GM12878 (cell line): Measurements from ENCODE around the gene CCDC87. TPM values are rescaled to one million over a fixed set of nuclear protein-coding genes. Genes with fewer than 3 reads are reported as not detected.

Experiments used
- ATAC-seq: fragments of 200-7000 bp; cut with Tn5 transposase; 3 replicates; pipeline ENCODE4 v1.9.1; 2020; ENCODE audit warnings: mild to moderate bottlenecking, moderate library complexity
- BruUV-seq: library from RNA; stranded (reverse); fragments of 400-500 nt; replicated peaks from 2 replicates; lab custom pipeline; 2021; lab: Mats Ljungman, UMichigan
- CTCF ChIA-PET: fragments of 300-600 bp; sonication (Branson Sonifier 250); formaldehyde crosslinking; extraction: SDS; loops from one replicate; lab custom pipeline; 2021; ENCODE audit warnings: inconsistent platforms; lab: Yijun Ruan, JAX
- POLR2A ChIA-PET: fragments of 350-600 bp; formaldehyde crosslinking; extraction: SDS; loops from one replicate; lab custom pipeline; 2021; ENCODE audit warnings: inconsistent platforms; lab: Charles Lee
- RAD21 ChIA-PET: fragments of 300-600 bp; sonication (Branson Sonifier 250); formaldehyde crosslinking; loops from one replicate; lab custom pipeline; 2023; ENCODE audit warnings: antibody characterized with exemption; ENCODE audit not compliant: unreplicated experiment; lab: Charles Lee
- SMC1A ChIA-PET: fragments of 300-600 bp; sonication (Branson Sonifier 250); formaldehyde crosslinking; loops from one replicate; lab custom pipeline; 2023; ENCODE audit not compliant: unreplicated experiment, uncharacterized antibody; lab: Charles Lee
- DNase-seq: peaks from one replicate; pipeline ENCODE4 v3.0.0-alpha.2; 2011; ENCODE audit warnings: low read depth, low spot score
- FAIRE-seq: peaks from 3 replicates; lab custom pipeline; 2011; peaks lifted over from hg19 to GRCh38; lab: Jason Lieb, UNC
- H2AFZ ChIP-seq: 2 replicates; pipeline ENCODE4 v1.6.0; 2011; ENCODE audit warnings: low read depth, low read length, control low read depth; ENCODE audit not compliant: control insufficient read depth
- H3K27ac ChIP-seq: 2 replicates; pipeline ENCODE4 v1.5.1; 2011; ENCODE audit warnings: control low read depth; ENCODE audit not compliant: control insufficient read depth, insufficient read depth
- H3K27me3 ChIP-seq, 2 experiments: replicated peaks in 1 of 2; 2 replicates each; pipeline versions ENCODE4 v1.6.0 to v1.6.1; 2011; ENCODE audit warnings: low read length in 1 of 2; ENCODE audit not compliant: control insufficient read depth in 2 of 2, insufficient read depth in 2 of 2
- H3K36me3 ChIP-seq, 2 experiments: 2 replicates each; pipeline ENCODE4 v1.5.1; 2011; ENCODE audit warnings: low read length in 1 of 2; ENCODE audit not compliant: control insufficient read depth in 2 of 2, insufficient read depth in 2 of 2
- H3K4me1 ChIP-seq: 2 replicates; pipeline ENCODE4 v1.6.1; 2011; ENCODE audit warnings: mild to moderate bottlenecking, low read length, moderate library complexity, mixed read lengths; ENCODE audit not compliant: control insufficient read depth, insufficient read depth
- H3K4me2 ChIP-seq: 2 replicates; pipeline ENCODE4 v1.6.0; 2011; ENCODE audit warnings: control low read depth; ENCODE audit not compliant: control insufficient read depth, insufficient read depth
- H3K4me3 ChIP-seq: fragments of 200-600 bp; sonication (generic); 2 replicates; pipeline ENCODE4 v1.5.1; 2016
- H3K79me2 ChIP-seq: 2 replicates; pipeline ENCODE4 v1.6.0; 2011; ENCODE audit warnings: low read length; ENCODE audit not compliant: control insufficient read depth, insufficient read depth
- H3K9ac ChIP-seq: 2 replicates; pipeline ENCODE4 v1.8.0; 2011; ENCODE audit warnings: low read length, control low read depth, mixed read lengths; ENCODE audit not compliant: control insufficient read depth, insufficient read depth
- H3K9me3 ChIP-seq: replicated peaks from 3 replicates; pipeline ENCODE4 v1.5.1; 2011; ENCODE audit warnings: mild to moderate bottlenecking, low read length; ENCODE audit not compliant: control insufficient read depth, insufficient read depth
- H4K20me1 ChIP-seq: 2 replicates; pipeline ENCODE4 v1.6.0; 2011; ENCODE audit not compliant: control insufficient read depth, insufficient read depth
- CHD4 ChIP-seq: fragments of 200-600 bp; sonication (generic); IDR thresholded peaks from 2 replicates; pipeline ENCODE4 v1.6.1; 2016; ENCODE audit warnings: mild to moderate bottlenecking
- E4F1 ChIP-seq: fragments of 450-650 bp; IDR thresholded peaks from 2 replicates; pipeline ENCODE4 v1.6.1; 2018; ENCODE audit warnings: borderline replicate concordance, mild to moderate bottlenecking; ENCODE audit not compliant: partially characterized antibody
- EED ChIP-seq: sonication (generic); IDR thresholded peaks from 2 replicates; pipeline ENCODE4 v1.6.1; 2016; ENCODE audit warnings: antibody characterized with exemption, low read depth
- ELK1 ChIP-seq: IDR thresholded peaks from 2 replicates; pipeline ENCODE4 v1.6.1; 2012; ENCODE audit warnings: low read depth, low read length, improper control_type of control experiment
- FOXK2 ChIP-seq: fragments of 450-650 bp; IDR thresholded peaks from 2 replicates; pipeline ENCODE4 v1.6.1; 2017; ENCODE audit warnings: mild to moderate bottlenecking, moderate library complexity
- KLF5 ChIP-seq: fragments of 450-650 bp; IDR thresholded peaks from 2 replicates; pipeline ENCODE4 v1.6.1; 2014; ENCODE audit warnings: mild to moderate bottlenecking; ENCODE audit not compliant: partially characterized antibody
- MEF2A ChIP-seq: IDR thresholded peaks from 2 replicates; pipeline ENCODE4 v1.6.1; 2011; ENCODE audit warnings: low read depth, mild to moderate bottlenecking, low read length, moderate library complexity; ENCODE audit not compliant: insufficient read depth
- MLLT1 ChIP-seq: fragments of 450-650 bp; IDR thresholded peaks from 2 replicates; pipeline ENCODE4 v1.6.1; 2016; ENCODE audit warnings: mild to moderate bottlenecking
- MTA3 ChIP-seq: IDR thresholded peaks from 2 replicates; pipeline ENCODE4 v1.6.1; 2012; ENCODE audit warnings: low read length, inconsistent platforms, borderline replicate concordance
- POLR2A ChIP-seq: IDR thresholded peaks from 2 replicates; pipeline ENCODE4 v1.6.1; 2011; ENCODE audit warnings: low read depth, mild to moderate bottlenecking, low read length
- REST ChIP-seq: IDR thresholded peaks from 2 replicates; pipeline ENCODE4 v1.6.1; 2012; ENCODE audit warnings: mild to moderate bottlenecking, low read depth, low read length
- SMAD1 ChIP-seq: fragments of 450-650 bp; IDR thresholded peaks from 2 replicates; pipeline ENCODE4 v1.6.1; 2018; ENCODE audit warnings: mild to moderate bottlenecking, low read depth; ENCODE audit not compliant: partially characterized antibody
- SMC3 ChIP-seq: IDR thresholded peaks from 2 replicates; pipeline ENCODE4 v1.6.1; 2011; ENCODE audit warnings: low read length, improper control_type of control experiment, borderline replicate concordance
- SP1 ChIP-seq: IDR thresholded peaks from one replicate; pipeline ENCODE4 v1.6.1; 2011; ENCODE audit warnings: low read depth, low read length
- STAT1 ChIP-seq: fragments of 450-650 bp; conservative IDR thresholded peaks from 2 replicates; pipeline ENCODE4 v1.6.1; 2014; ENCODE audit warnings: antibody characterized with exemption, mild to moderate bottlenecking
- STAT3 ChIP-seq: IDR thresholded peaks from 2 replicates; pipeline ENCODE4 v1.6.1; 2011; ENCODE audit warnings: low read depth, low read length, improper control_type of control experiment
- WGBS: methylation state at CpG from one replicate; pipeline ENCODE4 v1.1.6; 2016; ENCODE audit warnings: low lambda C conversion rate; ENCODE audit not compliant: insufficient replicate concordance, insufficient coverage; ENCODE audit errors: missing lambda C conversion rate; 5-methylcytosine and 5-hydroxymethylcytosine counted together
- in situ Hi-C: fragments of 300-500 bp; cut with MboI; formaldehyde crosslinking; loops from 9 replicates; pipeline ENCODE4 v1.14.3; 2018; ENCODE audit warnings: mixed read lengths
- intact Hi-C: fragments of 100-400 bp; cut with micrococcal nuclease; formaldehyde crosslinking; loops from one replicate; pipeline ENCODE4 v1.14.2; 2022; ENCODE audit not compliant: unreplicated experiment
- polyA plus RNA-seq, 11 experiments: library from polyadenylated mRNA; depleted of rRNA in 4 of 11; unstranded in 6 of 11; stranded (reverse) in 5 of 11; fragments of >200 nt; fragmentation: Nextera tagmentation in 4 of 11; fragmentation: Illumina TruSeq in 1 of 11; extraction: Ambion mirVana in 4 of 11; extraction: Trizol in 1 of 11; gene quantifications; 1 replicate in 1 of 11; 2 replicates in 10 of 11; pipeline versions ENCODE4 v1.2.1 to v1.2.3, GENCODE V29; 2011 to 2016; ENCODE audit warnings: inconsistent platforms in 2 of 11, missing spikeins in 2 of 11, low read depth in 1 of 11
- total RNA-seq, 4 experiments: library from RNA; depleted of rRNA in 3 of 4; stranded (reverse); fragments of >200 nt in 3 of 4; fragmentation: Illumina TruSeq in 1 of 4; extraction: Trizol in 1 of 4; gene quantifications; 2 replicates each; pipeline versions ENCODE4 v1.2.1 to v1.2.3, GENCODE V29; 2013 to 2021

The CCDC87 gene
- total and polyA plus RNA-seq, 10 of the 15 experiments (the other 5 are each of a cell fraction or from before 2014, with no cell fraction given): 0.02 to 0.17 (median 0.09) TPM; not detected in 3

- no peaks in the 10 kb centered on the region for H3K36me3 ChIP-seq
- no peak overlapping the region for H3K27ac ChIP-seq
- POLR2A ChIA-PET: interaction anchor here (0.6 kb wide), 1 partner anchor 174 kb away, joined by 3 read pairs; no protein-coding TSS in a partner anchor
- H2AFZ ChIP-seq: no peak overlapping the region
- ATAC-seq: no peak
- no peak overlapping the region for H3K4me3 ChIP-seq
- 29% methylated on average over 5 of the region's 5 CpGs for WGBS
- CTCF ChIA-PET: interaction anchor here (1.5 to 2.5 kb wide), 2 partner anchors 9 to 107 kb away, joined by 3 to 10 read pairs; partner anchors contain the start of gene RBM4B
- no peaks in the 10 kb centered on the region for H3K79me2 ChIP-seq
- BruUV-seq: no TSS peak
- no peak for FAIRE-seq
- no peak overlapping the region for H3K4me2 ChIP-seq
- SMC1A ChIA-PET: interaction anchor here (1.6 kb wide), 1 partner anchor 108 kb away, joined by 5 read pairs; the partner anchor contains the start of gene RBM4B
- H3K4me1 ChIP-seq: no peaks in the 10 kb centered on the region
- in situ Hi-C loops (no loop called here), intact Hi-C loops (loop anchor here (10.0 kb wide), 1 partner anchor 265 kb away; no protein-coding TSS in a partner anchor)
- DNase-seq: no peak
- H3K27me3 ChIP-seq: peaks cover 0 to 6% of the 10 kb centered on the region in 2 experiments; a peak in 3 of 4 replicates
- RAD21 ChIA-PET: no interaction called here
- no peaks in the 10 kb centered on the region for H4K20me1 ChIP-seq
- no peaks in the 10 kb centered on the region for H3K9me3 ChIP-seq
- no peak overlapping the region for H3K9ac ChIP-seq
- TF ChIP-seq POLR2A: no peak
- no peak for TF ChIP-seq SMAD1
- TF ChIP-seq STAT3: no peak
- no peak for TF ChIP-seq MLLT1
- no peak for TF ChIP-seq EED
- no peak for TF ChIP-seq FOXK2
- no peak for TF ChIP-seq STAT1
- no peak for TF ChIP-seq REST
- TF ChIP-seq SMC3: no peak
- TF ChIP-seq ELK1: no peak
- no peak for TF ChIP-seq E4F1
- no peak for TF ChIP-seq CHD4
- no peak for TF ChIP-seq SP1
- TF ChIP-seq KLF5: no peak
- TF ChIP-seq MTA3: no peak
- no peak for TF ChIP-seq MEF2A
Observed at GRCh38 chr11:66570079-66570849, 22.6 kb downstream of the CCDC87 start.
